Measurements from ENCODE around the gene CELSR1.

The CELSR1 gene

DNA sequence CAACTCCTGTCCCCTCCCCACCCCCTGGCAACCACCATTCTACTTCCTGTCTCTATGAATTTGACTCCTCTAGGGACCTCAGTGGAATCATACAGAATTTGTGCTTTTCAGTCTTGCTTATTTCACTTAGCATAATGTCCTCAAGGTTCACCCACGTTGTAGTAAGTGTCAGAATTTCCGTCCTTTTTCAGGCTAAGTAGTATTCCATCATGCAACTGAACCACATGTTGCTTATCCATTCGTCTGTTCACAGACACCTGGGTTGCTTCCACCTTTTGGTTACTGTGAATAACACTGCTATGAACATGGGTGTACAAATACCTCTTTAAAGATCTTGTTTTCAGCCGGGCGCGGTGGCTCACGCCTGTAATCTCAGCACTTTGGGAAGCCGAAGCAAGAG is 16.5 kb downstream of the CELSR1 start:
- no peak overlapping the region for H3K4me3 ChIP-seq (ENCODE audit: low read depth, low read length)
- in situ Hi-C loops (cut with HindIII; ENCODE audit: low pct_ligation_motif_present, low sequenced_read_pairs): no loop called here
- no peaks in the 10 kb centered on the region for H3K36me3 ChIP-seq (replicated peaks)
- H3K27ac ChIP-seq: no peak overlapping the region
- TF ChIP-seq, protein P1, sequence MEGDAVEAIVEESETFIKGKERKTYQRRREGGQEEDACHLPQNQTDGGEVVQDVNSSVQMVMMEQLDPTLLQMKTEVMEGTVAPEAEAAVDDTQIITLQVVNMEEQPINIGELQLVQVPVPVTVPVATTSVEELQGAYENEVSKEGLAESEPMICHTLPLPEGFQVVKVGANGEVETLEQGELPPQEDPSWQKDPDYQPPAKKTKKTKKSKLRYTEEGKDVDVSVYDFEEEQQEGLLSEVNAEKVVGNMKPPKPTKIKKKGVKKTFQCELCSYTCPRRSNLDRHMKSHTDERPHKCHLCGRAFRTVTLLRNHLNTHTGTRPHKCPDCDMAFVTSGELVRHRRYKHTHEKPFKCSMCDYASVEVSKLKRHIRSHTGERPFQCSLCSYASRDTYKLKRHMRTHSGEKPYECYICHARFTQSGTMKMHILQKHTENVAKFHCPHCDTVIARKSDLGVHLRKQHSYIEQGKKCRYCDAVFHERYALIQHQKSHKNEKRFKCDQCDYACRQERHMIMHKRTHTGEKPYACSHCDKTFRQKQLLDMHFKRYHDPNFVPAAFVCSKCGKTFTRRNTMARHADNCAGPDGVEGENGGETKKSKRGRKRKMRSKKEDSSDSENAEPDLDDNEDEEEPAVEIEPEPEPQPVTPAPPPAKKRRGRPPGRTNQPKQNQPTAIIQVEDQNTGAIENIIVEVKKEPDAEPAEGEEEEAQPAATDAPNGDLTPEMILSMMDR (IDR thresholded peaks at IDR 0.05; ENCODE audit: low read depth, low read length, missing control alignments): no peak
- no peak for DNase-seq
- no peaks in the 10 kb centered on the region for H3K27me3 ChIP-seq (replicated peaks)

DNA sequence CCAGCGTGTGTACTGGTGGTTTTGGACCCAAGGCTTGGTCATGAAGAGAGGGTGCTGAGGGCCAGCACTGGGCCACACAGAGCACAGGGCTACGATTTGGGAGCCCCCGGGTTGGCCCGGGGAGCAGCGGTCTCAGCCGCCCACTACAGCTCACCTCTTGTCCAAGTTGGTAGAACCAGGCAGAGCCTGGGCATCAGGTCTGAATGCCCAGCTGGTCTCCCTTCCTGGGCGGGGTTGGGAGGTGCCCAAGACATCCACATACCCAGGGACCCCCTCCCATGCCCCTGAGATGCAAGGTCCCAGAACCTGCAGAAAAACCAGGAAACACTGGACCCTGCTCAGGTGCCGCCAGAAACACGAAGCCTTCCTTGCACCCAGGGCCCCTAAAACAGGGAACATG is 18.0 kb downstream of the CELSR1 start:
- in situ Hi-C loops (cut with HindIII; ENCODE audit: low pct_ligation_motif_present, low sequenced_read_pairs): no loop called here
- TF ChIP-seq, protein P1 (IDR thresholded peaks at IDR 0.05; ENCODE audit: low read depth, low read length, missing control alignments): no peak
- no peaks in the 10 kb centered on the region for H3K36me3 ChIP-seq (replicated peaks)

GRCh38 chr22:46518542-46519325 is 18.7 kb downstream of the CELSR1 start:
- H3K4me3 ChIP-seq (ENCODE audit: low read depth, low read length): no peak overlapping the region
- no peak overlapping the region for H3K27ac ChIP-seq
- no peaks in the 10 kb centered on the region for H3K27me3 ChIP-seq (replicated peaks)
- in situ Hi-C loops (cut with HindIII; ENCODE audit: low pct_ligation_motif_present, low sequenced_read_pairs): no loop called here
- no peak for DNase-seq
- H3K36me3 ChIP-seq (replicated peaks): no peaks in the 10 kb centered on the region
- TF ChIP-seq, protein P1 (IDR thresholded peaks at IDR 0.05; ENCODE audit: low read depth, low read length, missing control alignments): no peak

More for the DNA sequence above, 18.0 kb downstream of the CELSR1 start:
- no peaks in the 10 kb centered on the region for H3K27me3 ChIP-seq (replicated peaks)
- no peak overlapping the region for H3K4me3 ChIP-seq (ENCODE audit: low read depth, low read length)
- no peak overlapping the region for H3K27ac ChIP-seq
- DNase-seq: no peak

GRCh38 chr22:46518038-46518437 is 19.4 kb downstream of the CELSR1 start:
- H3K36me3 ChIP-seq (replicated peaks): no peaks in the 10 kb centered on the region
- no peak for DNase-seq
- no peak overlapping the region for H3K27ac ChIP-seq
- TF ChIP-seq, protein P1 (IDR thresholded peaks at IDR 0.05; ENCODE audit: low read depth, low read length, missing control alignments): no peak
- H3K4me3 ChIP-seq (ENCODE audit: low read depth, low read length): no peak overlapping the region
- in situ Hi-C loops (cut with HindIII; ENCODE audit: low pct_ligation_motif_present, low sequenced_read_pairs): no loop called here
- H3K27me3 ChIP-seq (replicated peaks): no peaks in the 10 kb centered on the region

GRCh38 chr22:46517255-46517761 is 20.1 kb downstream of the CELSR1 start:
- Histone ChIP-seq H3K4me3 (ENCODE audit: low read depth, low read length) (no peak overlapping the region), H3K27ac (no peak overlapping the region), H3K36me3 (replicated peaks) (no peaks in the 10 kb centered on the region), H3K27me3 (replicated peaks) (no peaks in the 10 kb centered on the region)
- DNase-seq: no peak
- TF ChIP-seq, protein P1 (IDR thresholded peaks at IDR 0.05; ENCODE audit: low read depth, low read length, missing control alignments): no peak
- in situ Hi-C loops (cut with HindIII; ENCODE audit: low pct_ligation_motif_present, low sequenced_read_pairs): no loop called here

All from brain microvascular endothelial cell (primary cell).